BLaER1 treated with 17β-estradiol and CSF1 and Interleukin-3, amounts not matched to agents 10 nM and 100 nM (cell line): Measurements from ENCODE around the gene TIMM8A.
"Not testable (repeated sequence)": the region's sequence is repeated elsewhere in the genome, so short reads cannot be mapped to it uniquely, and the experiment has no call there.

Source experiments
- H3K27ac ChIP-seq, 11 experiments: shearing (Covaris generic); formaldehyde crosslinking; 2 replicates each; pipeline ENCODE4 v1.8.1; 2022
- H3K27me3 ChIP-seq, 11 experiments: shearing (Covaris generic); formaldehyde crosslinking; 2 replicates each; pipeline ENCODE4 v1.8.1; 2022
- H3K36me3 ChIP-seq, 11 experiments: shearing (Covaris generic); formaldehyde crosslinking; 2 replicates each; pipeline ENCODE4 v1.8.1; 2022
- H3K4me1 ChIP-seq, 10 experiments: shearing (Covaris generic); formaldehyde crosslinking; 2 replicates each; pipeline ENCODE4 v1.8.1; 2022
- H3K4me2 ChIP-seq, 11 experiments: shearing (Covaris generic); formaldehyde crosslinking; 2 replicates each; pipeline ENCODE4 v1.8.1; 2022
- H3K4me3 ChIP-seq, 10 experiments: shearing (Covaris generic); formaldehyde crosslinking; 2 replicates each; pipeline ENCODE4 v1.8.1; 2022
- H3K9ac ChIP-seq, 11 experiments: shearing (Covaris generic); formaldehyde crosslinking; 2 replicates each; pipeline ENCODE4 v1.8.1; 2022
- H3K9me3 ChIP-seq, 11 experiments: shearing (Covaris generic); formaldehyde crosslinking; replicated peaks in 1 of 11; 2 replicates each; pipeline ENCODE4 v1.8.1; 2022
- H4K20me1 ChIP-seq, 11 experiments: shearing (Covaris generic); formaldehyde crosslinking; 2 replicates each; pipeline ENCODE4 v1.8.1; 2022
- Cebpa-rat ChIP-seq, 11 experiments: shearing (Covaris generic); IDR thresholded peaks; 2 replicates each; pipeline ENCODE4 v1.8.1; 2022

Gene TIMM8A

GRCh38 chrX:101349193-101349562 is 636 bp upstream of the TIMM8A start:
- no peak for TF ChIP-seq Cebpa-rat (IDR thresholded peaks at IDR 0.05)
- peaks cover 0 to 6% (median 0%) of the 10 kb centered on the region in 11 experiments; a peak in 3 of 22 replicates for H3K9me3 ChIP-seq
- H3K27me3 ChIP-seq = no peaks in the 10 kb centered on the region
- H4K20me1 ChIP-seq = peaks cover 0 to 41% (median 14%) of the 10 kb centered on the region in 11 experiments; a peak in 12 of 22 replicates
- peak overlapping the region; percentile 76 to 86 (median 81); a peak in 19 of 22 replicates for H3K9ac ChIP-seq
- peak overlapping the region; percentile 45 to 86 (median 65) for H3K4me2 ChIP-seq
- peaks cover 45 to 82% (median 66%) of the 10 kb centered on the region in 11 experiments for H3K36me3 ChIP-seq
- H3K27ac ChIP-seq = peak overlapping the region in 9 of 11 experiments; percentile 76 to 86 (median 81); a peak in 18 of 22 replicates
- peaks cover 9 to 36% (median 22%) of the 10 kb centered on the region in 10 experiments; a peak in 19 of 20 replicates for H3K4me1 ChIP-seq
- peak overlapping the region; percentile 57 to 78 (median 74) for H3K4me3 ChIP-seq

- Histone ChIP-seq H3K4me3 (peak overlapping the region; percentile 57 to 78 (median 74)), H3K27ac (peak overlapping the region in 10 of 11 experiments; percentile 14 to 86 (median 81); a peak in 20 of 22 replicates), H3K36me3 (peaks cover 34 to 82% (median 65%) of the 10 kb centered on the region in 11 experiments)
Measured at GRCh38 chrX:101347859-101348451, 587 bp downstream of the TIMM8A start.

GRCh38 chrX:101337776-101338271 is 10.7 kb downstream of the TIMM8A start:
- Histone ChIP-seq H3K4me3 (no peak overlapping the region), H3K27ac (no peak overlapping the region), H3K27me3 (no peaks in the 10 kb centered on the region), H3K9me3 (peaks cover 0 to 8% (median 7%) of the 10 kb centered on the region in 11 experiments; a peak in 8 of 22 replicates), H3K4me2 (no peak overlapping the region), H3K36me3 (peaks cover 0 to 4% (median 0%) of the 10 kb centered on the region in 11 experiments; a peak in 1 of 22 replicates), H3K9ac (no peak overlapping the region), H3K4me1 (peaks cover 0 to 5% (median 0%) of the 10 kb centered on the region in 10 experiments; a peak in 1 of 20 replicates), H4K20me1 (peaks cover 0 to 12% (median 0%) of the 10 kb centered on the region in 11 experiments; a peak in 2 of 22 replicates)
- TF ChIP-seq Cebpa-rat (IDR thresholded peaks at IDR 0.05) = no peak

More at GRCh38 chrX:101347859-101348451, 587 bp downstream of the TIMM8A start:
- Histone ChIP-seq H3K9ac (peak overlapping the region; percentile 76 to 86 (median 81)), H3K4me1 (peaks cover 4 to 24% (median 13%) of the 10 kb centered on the region in 10 experiments; a peak in 16 of 20 replicates), H4K20me1 (peaks cover 0 to 53% (median 14%) of the 10 kb centered on the region in 11 experiments; a peak in 12 of 22 replicates), H3K9me3 (peaks cover 0 to 6% (median 0%) of the 10 kb centered on the region in 11 experiments; a peak in 3 of 22 replicates), H3K27me3 (no peaks in the 10 kb centered on the region), H3K4me2 (peak overlapping the region; percentile 64 to 86 (median 73))
- TF ChIP-seq Cebpa-rat (IDR thresholded peaks at IDR 0.05) = peak in 2 of 11 experiments; percentile 17 to 57; a peak in 1 of 22 replicates

GRCh38 chrX:101334310-101334709 is 14.2 kb downstream of the TIMM8A start:
- peaks cover 0 to 12% (median 7%) of the 10 kb centered on the region in 11 experiments; a peak in 8 of 22 replicates for H3K9me3 ChIP-seq
- H3K4me2 ChIP-seq = not testable (repeated sequence)

GRCh38 chrX:101326600-101326999 is 21.9 kb downstream of the TIMM8A start:
- H3K9me3 ChIP-seq, H3K27me3 ChIP-seq, H3K27ac ChIP-seq, H3K36me3 ChIP-seq, H4K20me1 ChIP-seq, H3K4me1 ChIP-seq, H3K9ac ChIP-seq, H3K4me3 ChIP-seq: not testable (repeated sequence)
- peak overlapping the region in 6 of 11 experiments; percentile 4 to 42 (median 28); a peak in 9 of 22 replicates for H3K4me2 ChIP-seq

More at GRCh38 chrX:101334310-101334709, 14.2 kb downstream of the TIMM8A start:
- not testable (repeated sequence) for H3K36me3 ChIP-seq, H3K4me1 ChIP-seq, H3K27ac ChIP-seq, H3K4me3 ChIP-seq, H3K27me3 ChIP-seq, H3K9ac ChIP-seq, H4K20me1 ChIP-seq

DNA sequence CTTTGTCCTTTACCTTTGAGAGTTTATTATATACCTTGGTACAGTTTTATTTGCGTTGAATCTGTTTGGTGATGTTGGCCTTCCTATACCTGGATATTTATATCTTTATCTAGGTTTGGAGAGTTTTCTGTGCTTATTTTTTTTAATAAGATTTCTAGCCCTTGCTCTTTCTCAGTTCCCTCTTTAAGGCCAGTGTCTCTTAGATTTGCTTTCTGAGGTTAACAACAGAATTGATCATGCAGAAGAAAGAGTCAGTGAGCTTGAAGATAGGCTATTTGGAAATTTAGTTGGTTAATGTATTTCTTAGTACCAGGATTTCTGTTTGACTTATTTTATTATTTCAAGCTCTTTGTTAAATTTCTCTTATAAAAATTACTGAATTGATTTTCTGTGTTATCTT is 44.8 kb downstream of the TIMM8A start:
- Histone ChIP-seq H3K9me3 (peaks cover 0 to 11% (median 5%) of the 10 kb centered on the region in 11 experiments; a peak in 4 of 22 replicates), H3K4me1 (no peaks in the 10 kb centered on the region), H3K9ac (no peak overlapping the region), H3K27ac (no peak overlapping the region), H3K27me3 (no peaks in the 10 kb centered on the region), H3K36me3 (no peaks in the 10 kb centered on the region), H3K4me3 (no peak overlapping the region), H3K4me2 (no peak overlapping the region), H4K20me1 (no peaks in the 10 kb centered on the region)
- TF ChIP-seq Cebpa-rat (IDR thresholded peaks at IDR 0.05) = no peak
